ENCODE results near the gene NTSR1.
"Not testable (repeated sequence)": the region's sequence is repeated elsewhere in the genome, so short reads cannot be mapped to it uniquely, and the experiment has no call there.

NTSR1 gene

DNA sequence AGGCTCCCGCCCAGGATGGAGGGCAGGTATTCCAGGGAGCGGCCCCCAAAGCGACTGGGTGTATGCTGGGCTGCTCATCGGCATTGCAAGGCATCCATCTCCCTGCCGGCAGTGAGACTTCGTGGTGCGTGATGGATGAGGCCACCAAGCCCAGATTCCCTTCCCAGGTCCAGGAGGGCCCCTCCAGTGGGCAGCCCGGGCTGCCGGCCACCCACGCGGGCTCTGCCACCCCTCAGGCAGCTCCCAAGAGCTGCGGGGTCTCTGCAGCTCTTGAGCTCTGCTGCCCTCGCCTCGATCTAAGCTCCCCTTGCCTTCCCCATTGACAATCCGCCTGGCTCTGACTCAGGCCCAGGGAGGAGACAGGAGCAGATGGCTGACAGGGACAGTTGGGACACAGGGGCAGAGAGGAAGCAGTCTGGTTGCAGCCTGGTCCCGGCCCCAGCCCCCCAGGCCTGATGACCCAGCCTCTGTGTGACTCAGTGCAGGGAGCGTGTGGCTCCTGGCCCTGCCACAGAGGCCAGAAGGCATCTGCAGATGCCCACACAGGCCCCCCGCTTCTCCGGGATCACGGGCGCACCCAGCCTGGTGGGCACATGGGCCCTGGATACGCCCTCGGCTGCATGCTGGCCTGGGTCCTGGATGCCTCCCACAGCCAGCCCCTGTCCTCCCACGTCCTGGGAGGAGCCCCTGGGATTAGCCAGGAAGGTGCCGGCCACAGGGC, 33.3 kb upstream of the NTSR1 start:
- DNase-seq: no peak

DNA sequence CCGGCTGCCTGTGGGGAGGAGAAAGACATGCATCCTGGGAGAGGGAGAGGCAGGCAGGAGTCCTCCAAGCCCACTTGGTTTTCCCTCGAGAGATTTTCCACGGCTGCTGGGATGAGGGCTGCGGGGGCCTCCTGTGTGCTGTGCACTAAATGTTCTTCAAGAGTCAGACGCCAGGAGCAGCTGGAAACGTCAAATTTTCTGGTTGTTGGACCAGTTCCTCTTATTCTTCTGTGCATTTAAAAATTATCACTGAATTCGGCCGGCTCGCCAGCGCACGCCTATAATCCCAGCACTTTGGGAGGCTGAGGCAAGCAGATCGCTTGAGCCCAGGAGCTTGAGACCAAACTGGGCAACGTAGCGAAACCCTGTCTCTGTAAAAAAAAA, 32.8 kb upstream of the NTSR1 start:
- DNase-seq: no peak

DNA sequence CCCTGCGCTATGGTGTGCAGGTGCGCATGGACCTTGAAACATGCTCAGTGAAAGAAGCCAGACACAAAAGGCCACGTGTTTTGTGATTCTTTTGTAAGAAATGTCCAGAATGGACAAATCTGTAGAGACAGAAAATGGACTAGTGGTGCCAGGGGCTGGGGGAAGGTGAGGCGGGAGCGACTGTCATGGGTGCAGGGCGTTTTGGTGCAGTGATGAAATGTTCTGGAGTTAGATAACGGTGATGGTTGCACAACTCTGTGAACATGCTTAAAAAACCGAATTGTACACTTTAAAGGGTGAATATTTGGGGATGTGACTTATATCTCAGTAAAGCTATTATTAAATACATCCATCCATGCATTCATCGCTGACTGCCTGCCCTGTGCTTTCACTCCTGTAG, 31.7 kb upstream of the NTSR1 start:
- no peak for DNase-seq

DNA sequence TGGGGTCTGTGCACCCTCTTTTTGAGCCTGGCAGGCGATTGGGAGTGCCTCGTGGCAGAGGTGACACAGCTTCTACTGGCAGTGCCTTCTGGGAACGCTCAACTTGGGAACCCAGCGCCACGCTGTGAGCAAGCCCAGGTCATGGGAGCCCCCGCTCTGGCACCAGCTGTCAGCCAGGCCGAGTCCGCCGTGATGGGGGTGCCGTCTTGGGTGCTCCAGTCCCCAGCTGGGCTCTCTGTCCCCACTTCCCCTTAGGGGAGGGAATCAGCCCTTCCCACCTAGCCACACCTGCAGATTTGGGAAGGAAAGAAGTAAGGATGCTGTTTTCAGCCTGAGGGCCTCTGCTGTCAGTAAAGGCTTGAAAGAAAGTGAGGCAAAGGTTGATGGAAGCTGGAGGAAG, 31.0 kb upstream of the NTSR1 start:
- no peak for DNase-seq

DNA sequence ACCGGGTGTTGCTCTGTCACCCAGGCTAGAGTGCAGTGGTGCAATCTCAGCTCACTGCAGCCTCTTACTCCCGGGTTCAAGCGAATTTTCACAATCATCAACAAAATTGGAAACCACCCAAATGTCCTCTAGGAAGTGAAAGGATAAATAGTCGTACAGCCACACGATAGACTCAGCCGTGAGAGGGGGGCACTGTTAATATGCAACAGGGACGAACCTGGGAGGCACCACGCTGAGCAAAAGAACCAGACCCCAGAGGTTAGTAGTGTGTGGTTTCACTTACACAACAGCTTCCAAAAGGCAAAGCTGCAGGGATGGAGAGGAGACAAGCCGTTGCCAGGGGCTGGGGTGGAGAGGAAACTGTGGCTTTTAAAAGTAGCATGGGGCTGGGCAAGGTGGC, 30.1 kb upstream of the NTSR1 start:
- no peak for DNase-seq

DNA sequence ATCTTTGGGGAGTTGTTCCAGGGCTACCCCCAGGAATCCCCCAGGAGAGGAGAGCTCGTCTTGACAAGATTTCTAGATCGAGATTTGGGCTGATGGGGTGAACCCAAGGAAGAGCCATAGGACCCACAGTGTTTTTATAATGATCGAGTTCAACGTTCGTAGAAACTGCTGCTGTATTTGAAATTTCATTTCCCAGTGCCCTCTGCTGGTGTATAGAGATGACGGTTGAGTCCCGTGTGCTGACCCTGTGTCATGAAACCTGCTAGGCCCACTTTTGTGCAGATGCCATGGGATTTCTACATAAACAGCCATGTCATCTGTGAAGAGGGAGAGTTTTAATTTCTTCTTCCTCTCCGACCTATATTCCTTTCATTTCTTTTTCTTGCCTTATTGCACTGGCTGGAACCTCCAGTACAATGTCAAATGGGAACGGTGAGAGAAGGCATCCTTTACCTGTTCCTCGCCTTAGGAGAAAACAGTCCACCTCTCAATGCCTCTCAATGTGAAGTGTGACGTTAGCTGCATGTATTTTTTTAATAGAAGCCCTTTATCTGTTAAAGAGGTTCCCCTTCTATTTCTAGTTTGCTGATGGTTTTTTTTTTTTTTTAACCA, 28.6 kb upstream of the NTSR1 start:
- DNase-seq: no peak

DNA sequence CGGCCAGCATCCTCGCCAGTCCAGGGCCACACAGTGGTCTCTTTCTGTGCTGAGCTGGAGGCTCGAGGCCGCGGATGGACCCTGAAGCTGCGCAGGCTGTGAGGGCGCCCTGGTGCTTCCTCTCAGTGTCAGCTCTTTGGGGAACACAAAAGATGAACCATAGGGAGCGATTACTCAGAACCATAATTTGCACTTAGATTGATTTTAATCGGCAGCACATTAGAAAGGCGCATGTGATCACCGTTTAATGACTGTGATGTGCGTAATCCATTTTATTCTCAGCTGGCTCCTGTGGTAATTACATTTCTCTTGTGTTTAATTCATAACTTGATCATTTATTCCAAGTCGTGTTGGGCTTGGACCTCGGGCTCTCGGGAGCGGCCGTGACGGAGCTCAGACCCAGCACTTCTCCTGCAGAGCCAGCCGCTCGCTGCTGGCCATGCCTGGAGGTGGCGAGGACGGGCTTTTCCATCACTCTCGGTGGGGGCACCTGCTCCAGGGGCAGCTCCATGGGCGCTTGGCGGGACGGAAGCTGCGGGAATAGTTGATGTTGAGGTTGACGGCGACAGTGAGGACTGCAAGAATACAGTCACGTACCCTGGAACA, 25.6 kb upstream of the NTSR1 start:
- no peak for DNase-seq

DNA sequence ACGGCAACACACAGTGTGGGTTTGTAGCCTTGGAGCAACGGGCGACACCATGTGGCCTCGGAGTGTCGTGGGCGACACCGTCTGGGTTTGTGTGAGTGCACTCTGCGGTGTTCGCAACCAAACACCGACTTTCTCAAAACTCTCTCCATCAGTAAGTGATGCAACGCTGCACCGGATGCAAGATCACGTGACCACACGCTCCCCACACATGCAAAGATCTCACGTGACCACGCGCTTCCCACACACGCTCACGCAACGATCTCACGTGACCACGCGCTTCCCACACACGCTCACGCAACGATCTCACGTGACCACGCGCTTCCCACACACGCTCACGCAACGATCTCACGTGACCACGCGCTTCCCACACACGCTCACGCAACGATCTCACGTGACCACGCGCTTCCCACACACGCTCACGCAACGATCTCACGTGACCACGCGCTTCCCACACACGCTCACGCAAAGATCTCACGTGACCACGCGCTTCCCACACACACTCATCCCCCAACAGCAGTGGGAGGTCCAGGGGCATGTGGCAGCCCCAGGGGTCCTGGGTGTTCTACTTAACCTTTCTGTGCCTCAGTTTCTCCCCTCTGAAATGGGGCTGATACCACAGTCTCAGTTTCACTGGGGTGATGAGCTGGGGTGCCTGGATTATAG, 24.8 kb upstream of the NTSR1 start:
- not testable (repeated sequence) for DNase-seq

DNA sequence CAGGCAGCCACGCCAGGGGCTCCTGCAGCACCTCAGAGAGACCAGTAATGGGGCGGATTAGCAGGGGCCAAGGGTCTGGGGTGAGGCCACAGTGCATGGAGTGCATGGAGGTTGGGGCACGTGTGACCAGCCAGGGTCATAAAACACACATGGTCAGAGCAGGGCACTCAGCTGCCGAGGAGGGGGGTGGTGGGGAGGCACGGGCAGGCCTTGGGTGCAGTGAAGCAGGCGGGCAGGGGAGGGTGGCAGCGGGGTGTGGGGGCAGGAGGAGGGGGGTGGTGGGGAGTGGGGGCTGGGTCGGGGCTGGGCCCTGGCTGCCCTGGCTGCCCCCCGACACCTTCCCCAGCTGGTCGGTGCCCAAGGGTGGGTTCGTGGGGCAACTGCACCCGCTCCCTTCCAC, 23.7 kb upstream of the NTSR1 start:
- DNase-seq: no peak

DNA sequence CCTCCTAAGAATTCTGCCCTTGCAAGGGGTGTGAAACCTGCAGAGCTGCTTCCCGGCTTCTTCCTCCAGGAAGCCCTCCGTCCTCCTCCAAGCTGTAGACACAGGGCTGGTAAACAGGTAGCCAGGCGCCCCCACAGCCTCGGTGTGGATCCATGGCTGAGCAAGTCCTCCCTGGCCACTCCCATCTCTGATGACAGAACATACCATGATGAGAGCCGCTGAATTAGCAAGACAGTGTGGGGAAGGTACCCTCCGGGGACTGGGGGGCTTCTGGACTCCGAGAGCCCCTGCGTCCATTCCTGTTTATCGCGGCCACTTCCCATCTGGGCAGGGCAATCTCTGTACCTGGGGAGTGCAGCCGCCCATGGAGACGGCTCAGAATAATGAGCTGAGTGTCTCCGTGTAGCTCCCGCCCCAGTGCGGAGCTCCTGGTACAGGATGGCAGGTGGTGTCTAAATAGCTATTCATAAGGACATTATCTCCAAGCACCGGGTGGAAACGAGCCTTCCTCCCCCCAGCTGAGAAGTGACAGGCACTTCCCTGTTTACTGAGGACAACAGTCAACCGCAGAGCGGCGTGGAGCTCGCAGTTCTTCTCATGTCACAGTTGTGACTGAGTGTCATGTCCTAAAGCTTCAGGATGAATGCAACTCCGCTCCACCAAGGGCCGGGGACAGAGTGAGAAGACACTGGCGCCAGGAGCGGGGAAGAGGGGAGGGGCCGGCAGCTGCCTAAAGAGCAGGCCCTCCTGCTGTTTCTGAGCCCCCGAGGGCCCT, 22.7 kb upstream of the NTSR1 start:
- DNase-seq: peak; percentile 77

DNA sequence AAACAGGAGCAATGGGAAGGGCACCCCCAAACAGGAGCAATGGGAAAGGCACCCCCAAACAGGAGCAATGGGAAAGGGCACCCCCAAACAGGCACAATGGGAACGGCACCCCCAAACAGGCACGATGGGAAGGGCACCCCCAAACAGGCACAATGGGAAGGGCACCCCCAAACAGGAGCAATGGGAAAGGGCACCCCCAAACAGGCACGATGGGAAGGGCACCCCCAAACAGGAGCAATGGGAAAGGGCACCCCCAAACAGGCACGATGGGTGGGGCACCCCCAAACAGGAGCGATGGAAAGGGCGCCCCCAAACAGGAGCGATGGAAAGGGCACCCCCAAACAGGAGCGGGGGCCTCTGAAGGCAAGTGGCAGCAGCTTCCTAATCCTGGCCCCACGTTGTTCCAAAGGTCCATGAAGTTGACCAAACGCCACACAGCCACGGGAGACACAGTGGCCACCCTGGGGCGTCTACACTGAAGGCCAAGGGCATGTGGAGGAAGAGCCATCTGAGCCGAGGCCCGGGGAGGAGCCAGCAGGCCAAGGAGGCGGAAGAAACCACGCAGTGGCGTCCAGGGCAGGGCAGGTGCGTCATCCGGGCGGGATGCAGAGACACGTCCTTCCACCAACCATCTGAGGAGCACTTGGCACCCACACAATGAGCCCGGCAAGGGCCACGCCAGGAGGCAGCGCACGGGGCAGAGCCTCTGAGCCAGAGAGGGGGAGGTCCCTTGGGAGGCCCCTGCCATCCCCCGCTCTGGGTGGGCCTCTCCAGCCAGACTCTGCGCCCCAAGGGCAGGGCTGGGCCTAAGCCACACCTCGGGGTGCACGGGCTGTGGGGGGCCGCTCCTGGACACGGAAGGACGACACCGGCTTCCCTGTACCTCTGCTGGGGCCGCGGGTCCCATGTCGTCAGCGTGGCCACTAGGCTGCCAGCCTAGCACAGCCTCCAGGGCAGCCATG, 21.5 kb upstream of the NTSR1 start:
- no peak for DNase-seq

DNA sequence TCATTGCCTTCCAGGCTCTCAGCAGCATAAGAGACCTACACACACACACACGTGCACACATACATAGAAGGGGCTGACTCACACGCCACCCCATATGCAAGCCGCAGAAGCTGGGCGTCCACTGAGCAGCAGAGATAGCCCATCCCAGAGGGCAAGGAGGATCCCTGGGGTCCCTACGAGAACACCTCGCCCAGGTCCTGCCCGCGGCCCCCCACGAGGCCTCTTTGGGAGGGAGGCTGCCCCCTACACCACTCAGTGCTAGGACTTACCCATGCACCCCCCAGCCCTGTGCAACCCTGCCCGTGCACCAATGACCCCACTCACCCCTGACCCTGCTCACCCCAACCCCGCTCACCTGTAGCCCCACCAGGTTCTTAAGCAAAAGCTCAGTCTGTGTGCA, 20.6 kb upstream of the NTSR1 start:
- DNase-seq: no peak

DNA sequence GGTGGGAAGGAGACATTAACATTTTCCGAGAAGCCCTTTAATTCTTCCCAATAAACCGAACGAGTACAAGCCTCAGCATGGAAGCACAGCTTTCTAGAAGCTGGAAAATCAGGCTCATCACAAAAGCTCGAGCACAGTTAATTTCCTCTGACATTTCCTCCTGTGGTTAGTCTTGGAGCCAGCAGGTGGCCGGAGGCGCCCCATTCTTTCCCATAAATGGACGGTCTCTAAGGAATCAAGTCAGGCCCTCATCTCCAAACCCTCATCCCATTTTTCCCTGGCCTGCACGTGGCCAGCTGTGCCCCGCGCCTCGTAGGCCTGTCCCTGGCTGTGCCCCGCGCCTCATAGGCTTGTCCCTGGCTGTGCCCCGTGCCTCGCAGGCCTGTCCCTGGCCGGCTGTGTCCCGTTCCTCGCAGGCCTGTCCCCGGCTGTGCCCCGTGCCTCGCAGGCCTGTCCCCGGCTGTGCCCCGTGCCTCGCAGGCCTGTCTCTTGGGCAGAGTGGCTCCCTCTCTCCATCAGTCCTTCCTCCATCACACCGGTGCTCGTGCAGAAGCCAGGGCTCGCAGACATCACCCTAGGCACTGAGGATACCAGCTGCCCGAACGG, 19.7 kb upstream of the NTSR1 start:
- DNase-seq: no peak

DNA sequence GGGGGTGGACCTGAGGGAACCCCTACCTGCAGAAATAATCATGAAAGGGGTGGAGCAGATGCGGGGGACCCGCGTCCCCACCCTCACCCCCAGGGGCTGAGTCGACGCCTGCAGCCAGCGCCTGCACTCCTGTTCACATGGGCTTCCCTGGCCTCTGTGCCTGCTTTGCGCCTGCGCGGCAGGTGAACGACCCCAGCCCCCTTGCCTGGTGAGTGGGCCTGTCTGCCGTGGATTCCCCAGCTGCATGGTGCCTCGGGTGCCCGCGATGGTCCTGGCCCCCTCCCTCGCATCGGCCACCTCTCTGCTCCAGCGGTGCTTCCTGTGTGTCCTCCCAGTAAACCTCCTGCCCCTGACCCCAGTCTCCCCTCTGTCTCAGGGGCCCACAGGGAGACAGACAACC, 18.8 kb upstream of the NTSR1 start:
- DNase-seq: no peak

DNA sequence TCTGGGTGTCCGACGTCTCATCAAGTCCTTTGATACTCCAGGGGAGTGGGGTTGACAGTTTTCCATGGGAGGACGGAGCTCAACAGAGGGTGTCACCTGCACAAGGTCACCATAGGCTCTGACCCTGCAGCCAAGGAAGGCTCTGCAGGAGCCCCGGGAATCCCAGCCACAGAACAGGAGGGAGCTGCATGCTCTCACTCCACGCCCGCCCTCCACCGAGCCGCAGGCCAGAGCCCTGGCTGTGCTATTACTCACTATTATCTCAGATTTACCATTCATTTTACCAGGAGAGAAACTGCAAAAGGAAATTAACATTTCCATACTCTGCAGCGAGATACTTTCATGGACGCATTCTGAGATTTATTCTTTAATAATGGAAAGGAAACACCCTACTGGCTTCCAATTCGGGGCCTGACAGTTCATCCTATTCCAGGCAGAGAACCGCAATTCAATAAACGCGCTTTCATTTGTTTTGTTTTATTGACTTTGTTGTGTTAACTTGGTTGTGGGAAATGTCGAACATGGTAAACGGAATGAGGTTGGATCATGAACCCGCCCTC, 18.3 kb upstream of the NTSR1 start:
- no peak for DNase-seq

DNA sequence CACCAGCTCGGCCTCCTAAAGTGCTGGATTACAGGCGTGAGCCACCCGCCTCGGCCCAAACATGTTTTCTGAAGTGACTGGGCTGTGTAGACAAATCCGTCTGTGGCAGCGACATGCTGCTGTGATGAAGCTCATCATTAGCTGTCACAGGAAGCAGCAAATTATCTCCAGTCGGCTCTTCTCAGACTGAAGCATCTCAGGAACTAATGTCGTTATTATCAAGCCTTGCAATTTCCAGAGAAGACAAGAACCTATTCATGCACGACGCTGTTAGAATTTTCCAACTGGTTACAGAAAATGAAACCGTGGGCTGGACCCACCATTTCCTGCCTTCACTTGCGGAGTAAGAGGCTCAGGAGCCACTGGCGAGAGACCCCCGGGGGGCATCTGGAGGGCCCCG, 17.1 kb upstream of the NTSR1 start:
- DNase-seq: no peak

DNA sequence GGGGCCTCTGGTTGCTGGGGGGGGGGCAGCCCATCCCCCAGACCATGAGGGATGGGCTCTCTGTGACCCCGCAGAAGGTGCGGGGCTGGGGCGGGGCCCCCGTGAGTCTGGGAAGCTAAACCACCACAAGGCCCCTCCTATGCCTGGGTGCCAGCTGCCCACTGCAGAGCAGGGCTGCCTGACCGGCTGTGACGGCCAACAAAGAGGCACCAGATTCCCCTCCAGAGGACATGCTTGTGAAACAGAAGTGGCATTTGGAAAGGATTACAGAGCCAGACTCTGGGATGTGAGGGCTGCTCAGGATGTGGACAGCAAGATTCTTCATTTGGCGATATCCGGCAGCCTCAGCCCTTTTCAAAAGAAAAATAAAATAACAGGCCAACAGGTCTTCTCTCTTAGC, 16.5 kb upstream of the NTSR1 start:
- DNase-seq: no peak

DNA sequence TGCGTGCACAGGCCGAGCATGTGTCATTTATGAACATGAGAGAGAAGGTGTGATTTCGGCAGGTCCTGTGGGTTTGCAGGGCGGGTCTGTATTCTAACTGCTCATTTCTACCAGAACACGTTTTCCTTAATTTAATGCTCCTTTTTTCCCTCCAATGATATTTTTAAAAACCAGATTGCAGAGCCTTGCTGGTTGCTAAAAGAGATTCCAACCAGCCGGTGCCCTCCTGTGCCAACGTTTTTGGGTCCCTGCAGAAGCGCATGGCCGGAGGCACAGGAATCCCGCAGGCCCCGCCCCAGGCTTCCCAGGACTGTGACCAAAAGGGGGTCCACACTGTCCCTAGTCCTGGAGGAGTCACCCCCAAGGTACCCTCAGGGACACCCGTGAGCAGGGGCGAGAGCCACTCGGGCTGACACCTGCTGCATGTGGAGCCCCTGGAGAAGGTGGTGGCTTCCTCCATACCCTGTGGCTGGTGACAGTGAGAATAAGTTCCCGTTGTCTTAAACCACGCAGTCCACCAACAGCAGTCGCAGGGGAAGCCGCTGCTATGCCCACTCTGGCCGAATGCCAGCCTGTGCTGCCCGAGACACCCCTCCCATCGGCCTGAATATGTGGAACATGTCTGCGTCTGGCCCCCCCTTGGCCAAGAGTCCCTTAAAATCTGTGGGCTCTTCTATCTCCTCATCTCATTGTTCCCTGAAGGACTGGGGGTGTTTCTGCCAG, 15.7 kb upstream of the NTSR1 start:
- DNase-seq: no peak

DNA sequence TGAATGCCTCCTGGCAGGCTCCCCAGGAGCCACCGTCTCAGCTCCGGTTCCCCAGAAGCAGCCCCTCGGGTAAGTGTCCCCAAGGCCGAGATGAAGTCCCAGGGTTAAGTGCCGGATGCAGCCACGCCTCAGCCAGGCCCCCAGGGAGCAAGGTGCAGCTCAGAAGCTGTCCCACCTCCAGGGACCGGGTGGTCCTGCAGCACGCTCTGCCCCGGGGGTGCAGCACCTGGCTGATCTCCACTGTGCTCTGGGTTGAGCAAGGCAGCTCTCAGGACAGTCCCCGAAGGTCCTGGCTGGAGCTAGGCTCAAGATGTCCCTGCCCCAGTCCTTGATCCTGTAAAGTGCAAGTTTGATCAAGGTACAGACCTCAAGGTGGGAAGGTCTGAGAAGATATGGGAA, 15.1 kb upstream of the NTSR1 start:
- no peak for DNase-seq

DNA sequence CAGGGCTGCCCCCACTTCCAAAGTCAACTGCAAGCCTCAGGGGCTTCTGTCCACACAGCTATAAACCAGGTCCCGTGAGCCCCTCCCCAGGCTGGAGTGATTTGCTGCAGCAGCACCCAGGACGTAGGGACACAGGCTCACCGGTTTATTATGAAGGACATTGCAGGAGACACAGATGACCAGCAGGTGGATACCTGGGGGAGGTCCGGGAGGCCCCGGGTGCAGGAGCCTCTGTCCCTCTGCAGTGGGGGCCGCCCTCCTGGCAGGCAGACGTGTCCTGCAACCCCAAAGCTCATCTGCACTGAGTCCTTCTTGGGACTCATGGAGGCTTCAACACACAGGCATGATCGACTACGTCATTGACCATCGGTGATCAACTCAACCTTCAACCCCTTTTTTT, 14.5 kb upstream of the NTSR1 start:
- DNase-seq: no peak

DNA sequence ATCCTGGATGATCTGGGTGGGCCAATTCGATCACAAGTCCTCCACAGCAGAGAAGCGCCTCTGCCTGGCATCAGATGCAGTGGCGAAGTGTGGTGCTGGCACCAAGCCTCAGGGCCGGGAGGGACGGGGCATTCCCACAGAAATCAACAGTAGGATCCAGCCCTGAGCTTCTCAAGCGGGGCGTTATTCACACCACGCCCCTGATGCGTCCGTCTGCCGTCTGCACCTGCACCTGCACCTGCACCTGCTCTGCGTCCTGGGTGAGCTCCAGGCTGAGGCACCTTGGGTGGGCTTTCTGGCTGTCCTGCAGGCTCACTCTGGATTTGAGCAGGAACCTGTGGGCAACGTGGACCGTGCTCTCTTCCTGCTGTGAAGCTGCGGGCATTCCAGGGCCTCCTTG, 13.8 kb upstream of the NTSR1 start:
- DNase-seq: no peak
